HEK293 (cell line): ENCODE data around the gene IL17C.

ENCODE experiments used
- CTCF ChIP-seq: fragments of 450-650 bp; formaldehyde crosslinking; IDR thresholded peaks from 2 replicates; pipeline ENCODE4 v1.5.1; 2016; ENCODE audit warnings: missing biosample characterization, missing genetic modification characterization
- TCF7L2 ChIP-seq: IDR thresholded peaks from 2 replicates; pipeline ENCODE4 v1.6.1; 2011; ENCODE audit warnings: low read depth, mild to moderate bottlenecking, inconsistent platforms, low read length, moderate library complexity, borderline replicate concordance
- ZBTB8A ChIP-seq: fragments of 450-650 bp; formaldehyde crosslinking; IDR thresholded peaks from 2 replicates; pipeline ENCODE4 v1.5.1; 2016; ENCODE audit warnings: missing biosample characterization, missing genetic modification characterization
- ZNF132 ChIP-seq: fragments of 450-650 bp; formaldehyde crosslinking; IDR thresholded peaks from 2 replicates; pipeline ENCODE4 v1.5.1; 2017; ENCODE audit warnings: missing biosample characterization, missing genetic modification characterization, borderline replicate concordance
- ZNF19 ChIP-seq: fragments of 450-650 bp; formaldehyde crosslinking; IDR thresholded peaks from 2 replicates; pipeline ENCODE4; 2016; ENCODE audit warnings: missing biosample characterization, missing genetic modification characterization, low read depth
- ZNF404 ChIP-seq: fragments of 450-650 bp; formaldehyde crosslinking; IDR thresholded peaks from 2 replicates; pipeline ENCODE4 v1.5.1; 2017; ENCODE audit warnings: missing biosample characterization, missing genetic modification characterization
- ZNF792 ChIP-seq: fragments of 450-650 bp; formaldehyde crosslinking; IDR thresholded peaks from 2 replicates; pipeline ENCODE4 v1.5.1; 2016; ENCODE audit warnings: missing biosample characterization, missing genetic modification characterization
- ZSCAN30 ChIP-seq: fragments of 450-650 bp; IDR thresholded peaks from 2 replicates; pipeline ENCODE4 v1.5.1; 2018; ENCODE audit warnings: missing biosample characterization, mild to moderate bottlenecking, missing genetic modification characterization, moderate library complexity
- TF ChIP-seq, protein P1 (sequence below): fragments of 450-650 bp; formaldehyde crosslinking; IDR thresholded peaks from 2 replicates; pipeline ENCODE4 v1.5.1; 2016; ENCODE audit warnings: missing biosample characterization, missing genetic modification characterization

- TF ChIP-seq ZBTB8A (tag by site-specific recombination) = no peak
- no peak for TF ChIP-seq CTCF (tag by site-specific recombination)
- TF ChIP-seq, protein P1, sequence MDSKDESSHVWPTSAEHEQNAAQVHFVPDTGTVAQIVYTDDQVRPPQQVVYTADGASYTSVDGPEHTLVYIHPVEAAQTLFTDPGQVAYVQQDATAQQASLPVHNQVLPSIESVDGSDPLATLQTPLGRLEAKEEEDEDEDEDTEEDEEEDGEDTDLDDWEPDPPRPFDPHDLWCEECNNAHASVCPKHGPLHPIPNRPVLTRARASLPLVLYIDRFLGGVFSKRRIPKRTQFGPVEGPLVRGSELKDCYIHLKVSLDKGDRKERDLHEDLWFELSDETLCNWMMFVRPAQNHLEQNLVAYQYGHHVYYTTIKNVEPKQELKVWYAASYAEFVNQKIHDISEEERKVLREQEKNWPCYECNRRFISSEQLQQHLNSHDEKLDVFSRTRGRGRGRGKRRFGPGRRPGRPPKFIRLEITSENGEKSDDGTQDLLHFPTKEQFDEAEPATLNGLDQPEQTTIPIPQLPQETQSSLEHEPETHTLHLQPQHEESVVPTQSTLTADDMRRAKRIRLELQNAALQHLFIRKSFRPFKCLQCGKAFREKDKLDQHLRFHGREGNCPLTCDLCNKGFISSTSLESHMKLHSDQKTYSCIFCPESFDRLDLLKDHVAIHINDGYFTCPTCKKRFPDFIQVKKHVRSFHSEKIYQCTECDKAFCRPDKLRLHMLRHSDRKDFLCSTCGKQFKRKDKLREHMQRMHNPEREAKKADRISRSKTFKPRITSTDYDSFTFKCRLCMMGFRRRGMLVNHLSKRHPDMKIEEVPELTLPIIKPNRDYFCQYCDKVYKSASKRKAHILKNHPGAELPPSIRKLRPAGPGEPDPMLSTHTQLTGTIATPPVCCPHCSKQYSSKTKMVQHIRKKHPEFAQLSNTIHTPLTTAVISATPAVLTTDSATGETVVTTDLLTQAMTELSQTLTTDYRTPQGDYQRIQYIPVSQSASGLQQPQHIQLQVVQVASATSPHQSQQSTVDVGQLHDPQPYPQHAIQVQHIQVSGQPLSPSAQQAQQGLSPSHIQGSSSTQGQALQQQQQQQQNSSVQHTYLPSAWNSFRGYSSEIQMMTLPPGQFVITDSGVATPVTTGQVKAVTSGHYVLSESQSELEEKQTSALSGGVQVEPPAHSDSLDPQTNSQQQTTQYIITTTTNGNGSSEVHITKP (tag by site-specific recombination) = no peak
- no peak for TF ChIP-seq ZNF792 (tag by site-specific recombination)
- TF ChIP-seq ZSCAN30 (tag by site-specific recombination) = no peak
- no peak for TF ChIP-seq ZNF19 (tag by site-specific recombination)
- TF ChIP-seq ZNF404 (tag by site-specific recombination) = no peak
- no peak for TF ChIP-seq ZNF132 (tag by site-specific recombination)
- TF ChIP-seq TCF7L2 = no peak
These were observed 36.3 kb upstream of the IL17C start for GRCh38 chr16:88602091-88602490.
